H1 (cell line): ENCODE results near the gene MKRN1. TPM values are rescaled to one million over a fixed set of nuclear protein-coding genes. Genes with fewer than 3 reads are reported as not detected.

Experiments used
- CBX5 ChIP-seq: fragments of 300-800, 300-1000 bp; sonication (generic); IDR thresholded peaks from 2 replicates; pipeline ENCODE4 v1.7.1; 2016; ENCODE audit warnings: antibody characterized with exemption, low read length, low read depth
- HDAC2 ChIP-seq, 2 experiments: fragments of 300-600 bp in 1 of 2; sonication (generic) in 1 of 2; IDR thresholded peaks; 2 replicates each; pipeline ENCODE4 v1.6.1; 2011 to 2012; ENCODE audit warnings: low read depth in 2 of 2, low read length in 2 of 2, mild to moderate bottlenecking in 2 of 2, moderate library complexity in 2 of 2, borderline replicate concordance in 1 of 2, inconsistent platforms in 1 of 2
- SIN3A ChIP-seq, 2 experiments: IDR thresholded peaks in 1 of 2; conservative IDR thresholded peaks in 1 of 2; 2 replicates each; pipeline ENCODE4 v1.6.1; 2011 to 2012; ENCODE audit warnings: low read length in 2 of 2, improper control_type of control experiment in 1 of 2, low read depth in 1 of 2, mild to moderate bottlenecking in 1 of 2
- SP4 ChIP-seq: IDR thresholded peaks from 2 replicates; pipeline ENCODE4 v1.6.1; 2012; ENCODE audit warnings: low read length, inconsistent platforms
- polyA plus RNA-seq, 7 experiments: library from polyadenylated mRNA; depleted of rRNA in 3 of 7; stranded (reverse) in 5 of 7; unstranded in 2 of 7; fragments of >200 nt in 5 of 7; fragments of 200-250 nt in 2 of 7; gene quantifications; 1 replicate in 5 of 7; 2 replicates in 1 of 7; 4 replicates in 1 of 7; pipeline versions ENCODE4 v1.2.1 to v1.2.3, GENCODE V29; 2011 to 2013; ENCODE audit warnings: missing spikeins in 2 of 7, mixed read lengths in 2 of 7
- total RNA-seq: library from RNA; stranded (reverse); fragmentation: NEBNext Ultra II Directional; extraction: Animal tissue kit (Norgen Biotek cat#: 25700); gene quantifications from 2 replicates; pipeline ENCODE4 v1.2.1, GENCODE V29; 2021

The MKRN1 gene
- total and polyA plus RNA-seq, 2 of the 8 experiments (the other 6 are each of a cell fraction or from before 2014, with no cell fraction given), result 46.2 to 99.6 TPM

GRCh38 chr7:140455743-140456142 is 23.6 kb downstream of the MKRN1 start (continued):
- no peak for TF ChIP-seq HDAC2 (IDR thresholded peaks at IDR 0.05; ENCODE audit: borderline replicate concordance in 1 of 2, low read depth in 2 of 2, low read length in 2 of 2)
- TF ChIP-seq CBX5, result no peak
- TF ChIP-seq SP4, result 0 out of 2 replicates have a peak, but pooled peaks have one; percentile 59
- TF ChIP-seq SIN3A (conservative IDR thresholded peaks at IDR 0.05 in 1 of 2, IDR thresholded peaks at IDR 0.05 in 1 of 2; ENCODE audit: low read depth in 1 of 2, low read length in 2 of 2), result peak in 1 of 2 experiments; percentile 41; a peak in 1 of 4 replicates
